ENCODE measurements around the gene TNFRSF9.
"Not testable (repeated sequence)": the region's sequence is repeated elsewhere in the genome, so short reads cannot be mapped to it uniquely, and the experiment has no call there.

Gene TNFRSF9

DNA sequence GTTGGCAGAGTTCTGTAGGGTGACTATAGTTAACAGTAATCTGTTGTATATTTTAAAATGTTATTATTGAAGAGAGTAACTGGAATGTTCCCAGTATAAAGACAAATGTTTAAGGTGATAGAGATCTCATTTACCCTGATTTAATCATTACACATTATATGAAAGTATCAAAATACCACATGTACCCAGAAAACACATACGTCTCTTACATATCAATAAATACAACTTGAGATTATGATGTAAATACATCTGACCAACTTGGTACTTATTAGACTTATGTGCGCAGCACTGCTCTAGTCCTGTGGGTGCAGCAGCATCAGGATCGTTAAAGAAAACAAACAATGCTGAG is 20.2 kb upstream of the TNFRSF9 start:
- H3K36me3 ChIP-seq (ENCODE audit: control insufficient read depth in 1 of 2, insufficient read depth in 2 of 2, low read length in 2 of 2), result peaks cover 15 to 18% of the 10 kb centered on the region in 2 donors
- no peaks in the 10 kb centered on the region for H3K27me3 ChIP-seq (ENCODE audit: low read depth, low read length)
- H3K4me3 ChIP-seq (ENCODE audit: low read depth in 1 of 2, low read length in 2 of 2), result peak overlapping the region; percentile 83 to 96
- peaks cover 0 to 21% of the 10 kb centered on the region in 2 donors for H3K4me1 ChIP-seq (ENCODE audit: control insufficient read depth in 1 of 2, insufficient read depth in 2 of 2, low read length in 2 of 2)
- peak overlapping the region; percentile 89 for H3K27ac ChIP-seq (ENCODE audit: low read length)
- H3K9me3 ChIP-seq (ENCODE audit: control insufficient read depth in 1 of 2, low read length in 2 of 2), result no peaks in the 10 kb centered on the region

GRCh38 chr1:7960165-7960564 is 19.5 kb upstream of the TNFRSF9 start:
- Histone ChIP-seq H3K36me3 (ENCODE audit: control insufficient read depth in 1 of 2, insufficient read depth in 2 of 2, low read length in 2 of 2) (peaks cover 8 to 14% of the 10 kb centered on the region in 2 donors), H3K27ac (ENCODE audit: low read length) (peak overlapping the region; percentile 89), H3K4me3 (ENCODE audit: low read depth in 1 of 2, low read length in 2 of 2) (peak overlapping the region; percentile 83 to 96), H3K9me3 (ENCODE audit: control insufficient read depth in 1 of 2, low read length in 2 of 2) (no peaks in the 10 kb centered on the region), H3K4me1 (ENCODE audit: control insufficient read depth in 1 of 2, insufficient read depth in 2 of 2, low read length in 2 of 2) (peaks cover 0 to 21% of the 10 kb centered on the region in 2 donors), H3K27me3 (ENCODE audit: low read depth, low read length) (no peaks in the 10 kb centered on the region)

DNA sequence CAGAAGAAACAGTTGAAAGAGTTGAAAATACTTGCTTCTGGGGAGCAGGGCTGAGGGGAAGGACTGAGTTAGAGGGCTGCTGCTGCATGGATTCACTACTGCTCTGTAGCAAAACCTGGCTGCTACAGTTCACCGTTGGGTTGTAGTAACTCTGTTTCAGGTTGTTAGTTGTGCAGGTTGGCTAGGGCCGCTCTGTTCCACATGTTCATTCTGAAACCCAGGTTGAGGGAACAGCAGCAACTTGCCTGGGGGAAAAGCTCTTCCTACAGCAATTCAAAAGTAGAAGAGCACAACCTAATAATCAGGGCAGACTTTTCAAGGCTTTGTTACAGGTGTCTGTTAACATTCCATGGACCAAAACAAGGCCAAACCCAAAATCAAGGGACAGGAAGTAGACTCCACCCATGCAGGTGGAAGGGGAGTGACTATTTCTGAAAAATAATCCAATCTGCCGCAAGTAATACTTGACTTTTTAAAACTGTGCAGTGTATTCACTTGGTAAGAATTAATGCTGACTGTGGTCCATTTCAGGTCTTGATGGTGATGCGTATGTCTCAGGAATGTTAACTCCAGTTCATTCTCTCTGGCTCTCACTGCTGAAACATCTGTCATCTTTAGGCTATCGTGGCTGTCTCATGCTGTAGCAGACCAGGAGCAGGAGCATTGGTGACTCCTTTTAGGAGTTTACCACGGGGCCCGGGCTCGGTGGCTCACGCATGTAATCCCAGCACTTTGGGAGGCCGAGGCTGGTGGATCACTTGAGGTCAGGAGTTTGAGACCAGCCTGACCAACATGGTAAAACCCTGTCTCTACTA is 15.8 kb upstream of the TNFRSF9 start:
- no peak overlapping the region for H3K4me3 ChIP-seq (ENCODE audit: low read depth in 1 of 2, low read length in 2 of 2)
- no peak overlapping the region for H3K27ac ChIP-seq (ENCODE audit: low read length)
- H3K9me3 ChIP-seq (ENCODE audit: control insufficient read depth in 1 of 2, low read length in 2 of 2), result no peaks in the 10 kb centered on the region
- H3K27me3 ChIP-seq (ENCODE audit: low read depth, low read length), result no peaks in the 10 kb centered on the region
- H3K36me3 ChIP-seq (ENCODE audit: control insufficient read depth in 1 of 2, insufficient read depth in 2 of 2, low read length in 2 of 2), result no peaks in the 10 kb centered on the region
- H3K4me1 ChIP-seq (ENCODE audit: control insufficient read depth in 1 of 2, insufficient read depth in 2 of 2, low read length in 2 of 2), result peaks cover 0 to 17% of the 10 kb centered on the region in 2 donors

DNA sequence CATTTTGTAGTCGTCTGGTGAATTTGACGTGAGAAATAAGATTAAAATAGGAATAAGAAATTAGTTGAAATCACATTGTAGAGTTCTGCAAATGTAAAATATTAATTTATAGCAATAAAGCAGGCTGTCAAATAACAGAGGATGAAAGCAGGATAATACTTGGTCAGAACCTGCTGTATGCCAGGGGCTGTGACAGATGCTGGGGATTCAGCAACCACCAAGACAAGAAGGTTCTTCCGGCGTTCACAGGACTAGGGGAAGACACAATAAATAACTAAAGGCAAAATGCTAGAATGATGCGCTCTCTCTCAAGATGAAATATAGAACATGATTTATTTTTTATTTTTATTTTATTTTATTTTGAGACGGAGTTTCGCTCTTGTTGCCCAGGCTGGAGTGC is 14.0 kb upstream of the TNFRSF9 start:
- no peaks in the 10 kb centered on the region for H3K9me3 ChIP-seq (ENCODE audit: control insufficient read depth in 1 of 2, low read length in 2 of 2)
- H3K27ac ChIP-seq (ENCODE audit: low read length), result peak overlapping the region; percentile 60
- peaks cover 0 to 6% of the 10 kb centered on the region in 2 donors for H3K4me1 ChIP-seq (ENCODE audit: control insufficient read depth in 1 of 2, insufficient read depth in 2 of 2, low read length in 2 of 2)
- no peaks in the 10 kb centered on the region for H3K36me3 ChIP-seq (ENCODE audit: control insufficient read depth in 1 of 2, insufficient read depth in 2 of 2, low read length in 2 of 2)
- H3K27me3 ChIP-seq (ENCODE audit: low read depth, low read length), result no peaks in the 10 kb centered on the region
- H3K4me3 ChIP-seq (ENCODE audit: low read depth in 1 of 2, low read length in 2 of 2), result peak overlapping the region; percentile 66 to 78

DNA sequence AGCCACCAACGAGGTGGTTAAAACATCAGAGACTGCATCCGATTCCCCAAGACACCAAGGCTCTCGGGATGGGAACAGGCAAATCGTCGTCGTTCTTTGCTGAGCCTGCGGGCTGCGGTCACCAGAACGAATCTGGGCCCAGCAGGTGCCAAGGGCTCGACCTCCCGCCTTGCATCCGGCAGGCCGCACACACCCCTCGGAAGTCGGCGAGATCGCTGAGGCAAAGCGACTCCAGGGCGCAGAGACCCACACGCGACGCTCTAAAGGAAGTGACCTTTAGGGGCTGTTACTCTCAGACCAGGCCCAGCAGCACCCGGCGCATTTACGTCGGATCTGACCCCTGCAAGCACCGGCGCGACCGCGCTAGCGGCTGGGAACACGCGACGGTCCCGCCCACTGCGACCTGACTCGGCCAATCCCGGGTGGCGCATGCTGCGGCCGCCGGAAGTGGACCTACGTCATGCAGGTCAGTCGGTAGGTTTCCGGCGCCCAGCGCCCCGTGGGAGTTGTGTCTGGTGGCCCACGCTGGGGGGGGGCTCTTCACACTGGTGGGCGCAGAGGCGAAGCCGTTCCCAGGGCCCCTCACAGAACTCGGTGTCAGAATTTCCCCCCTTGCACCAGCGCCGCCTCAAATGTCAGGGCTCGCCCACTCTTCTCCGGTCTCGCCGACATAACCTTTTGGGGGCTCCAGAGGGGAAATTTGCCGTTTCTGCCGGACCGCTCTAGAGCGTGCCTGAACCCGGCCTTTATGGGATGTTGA is 13.4 kb upstream of the TNFRSF9 start:
- no peaks in the 10 kb centered on the region for H3K27me3 ChIP-seq (ENCODE audit: low read depth, low read length)
- H3K27ac ChIP-seq (ENCODE audit: low read length), result peak overlapping the region; percentile 60
- peaks cover 0 to 6% of the 10 kb centered on the region in 2 donors for H3K4me1 ChIP-seq (ENCODE audit: control insufficient read depth in 1 of 2, insufficient read depth in 2 of 2, low read length in 2 of 2)
- H3K36me3 ChIP-seq (ENCODE audit: control insufficient read depth in 1 of 2, insufficient read depth in 2 of 2, low read length in 2 of 2), result no peaks in the 10 kb centered on the region
- H3K9me3 ChIP-seq (ENCODE audit: control insufficient read depth in 1 of 2, low read length in 2 of 2), result no peaks in the 10 kb centered on the region
- H3K4me3 ChIP-seq (ENCODE audit: low read depth in 1 of 2, low read length in 2 of 2), result peak overlapping the region; percentile 66 to 78

GRCh38 chr1:7952791-7953190 is 12.2 kb upstream of the TNFRSF9 start:
- H3K27ac ChIP-seq (ENCODE audit: low read length); H3K4me1 ChIP-seq (ENCODE audit: control insufficient read depth in 1 of 2, insufficient read depth in 2 of 2, low read length in 2 of 2); H3K4me3 ChIP-seq (ENCODE audit: low read depth in 1 of 2, low read length in 2 of 2); H3K9me3 ChIP-seq (ENCODE audit: control insufficient read depth in 1 of 2, low read length in 2 of 2); H3K27me3 ChIP-seq (ENCODE audit: low read depth, low read length); H3K36me3 ChIP-seq (ENCODE audit: control insufficient read depth in 1 of 2, insufficient read depth in 2 of 2, low read length in 2 of 2): not testable (repeated sequence)

DNA sequence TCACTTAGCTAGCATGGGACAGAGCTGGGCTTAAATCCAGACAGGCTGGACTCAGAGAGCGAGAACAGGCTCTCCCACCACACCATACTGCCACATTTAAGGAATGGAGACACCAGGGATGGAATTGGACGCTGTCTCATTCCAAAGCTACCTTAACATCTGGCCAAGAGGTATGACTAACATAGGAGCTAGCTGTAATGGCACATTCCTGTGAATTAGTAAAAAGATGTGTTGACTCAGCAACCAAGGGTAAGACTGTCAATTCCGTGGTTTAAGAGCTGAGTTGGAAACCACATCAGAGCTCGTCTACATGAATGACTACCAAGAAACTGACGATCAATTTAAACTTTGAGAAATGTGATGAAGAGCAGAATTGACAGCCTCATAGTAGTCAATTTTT is 8.3 kb upstream of the TNFRSF9 start:
- no peaks in the 10 kb centered on the region for H3K36me3 ChIP-seq (ENCODE audit: control insufficient read depth in 1 of 2, insufficient read depth in 2 of 2, low read length in 2 of 2)
- H3K4me1 ChIP-seq (ENCODE audit: control insufficient read depth in 1 of 2, insufficient read depth in 2 of 2, low read length in 2 of 2), result no peaks in the 10 kb centered on the region
- no peak overlapping the region for H3K27ac ChIP-seq (ENCODE audit: low read length)
- no peaks in the 10 kb centered on the region for H3K27me3 ChIP-seq (ENCODE audit: low read depth, low read length)
- no peaks in the 10 kb centered on the region for H3K9me3 ChIP-seq (ENCODE audit: control insufficient read depth in 1 of 2, low read length in 2 of 2)
- no peak overlapping the region for H3K4me3 ChIP-seq (ENCODE audit: low read depth in 1 of 2, low read length in 2 of 2)

- Histone ChIP-seq H3K36me3 (ENCODE audit: control insufficient read depth in 1 of 2, insufficient read depth in 2 of 2, low read length in 2 of 2) (no peaks in the 10 kb centered on the region), H3K4me1 (ENCODE audit: control insufficient read depth in 1 of 2, insufficient read depth in 2 of 2, low read length in 2 of 2) (peaks cover 0 to 10% of the 10 kb centered on the region in 2 donors), H3K9me3 (ENCODE audit: control insufficient read depth in 1 of 2, low read length in 2 of 2) (no peaks in the 10 kb centered on the region), H3K27me3 (ENCODE audit: low read depth, low read length) (peaks cover 5% of the 10 kb centered on the region), H3K27ac (ENCODE audit: low read length) (no peak overlapping the region), H3K4me3 (ENCODE audit: low read depth in 1 of 2, low read length in 2 of 2) (no peak overlapping the region)
Measured at GRCh38 chr1:7943251-7943650, 2.6 kb upstream of the TNFRSF9 start.

GRCh38 chr1:7942214-7942921 is 1.7 kb upstream of the TNFRSF9 start:
- Histone ChIP-seq H3K9me3 (ENCODE audit: control insufficient read depth in 1 of 2, low read length in 2 of 2) (no peaks in the 10 kb centered on the region), H3K4me3 (ENCODE audit: low read depth in 1 of 2, low read length in 2 of 2) (peak overlapping the region; percentile 34 to 53), H3K27me3 (ENCODE audit: low read depth, low read length) (peaks cover 5% of the 10 kb centered on the region), H3K36me3 (ENCODE audit: control insufficient read depth in 1 of 2, insufficient read depth in 2 of 2, low read length in 2 of 2) (no peaks in the 10 kb centered on the region), H3K27ac (ENCODE audit: low read length) (no peak overlapping the region), H3K4me1 (ENCODE audit: control insufficient read depth in 1 of 2, insufficient read depth in 2 of 2, low read length in 2 of 2) (peaks cover 0 to 10% of the 10 kb centered on the region in 2 donors)

DNA sequence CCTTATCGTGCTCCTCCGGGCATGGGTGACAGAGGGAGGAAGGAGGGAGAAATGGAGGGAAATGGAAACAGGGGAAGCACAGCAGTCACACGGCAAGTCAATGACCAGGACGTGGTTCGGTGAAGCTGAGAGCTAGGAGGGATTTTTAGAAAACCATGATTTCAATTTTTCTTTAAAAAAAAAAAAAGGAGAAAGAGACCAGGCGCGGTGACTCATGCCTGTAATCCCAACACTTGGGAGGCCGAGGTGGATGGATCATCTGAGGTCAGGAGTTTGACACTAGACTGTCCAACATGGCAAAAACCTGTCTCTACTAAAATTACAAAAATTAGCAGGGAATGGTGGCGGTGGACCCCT is 776 bp upstream of the TNFRSF9 start:
- Histone ChIP-seq H3K4me3 (ENCODE audit: low read depth in 1 of 2, low read length in 2 of 2) (no peak overlapping the region), H3K4me1 (ENCODE audit: control insufficient read depth in 1 of 2, insufficient read depth in 2 of 2, low read length in 2 of 2) (peaks cover 0 to 10% of the 10 kb centered on the region in 2 donors), H3K36me3 (ENCODE audit: control insufficient read depth in 1 of 2, insufficient read depth in 2 of 2, low read length in 2 of 2) (no peaks in the 10 kb centered on the region), H3K27ac (ENCODE audit: low read length) (no peak overlapping the region), H3K9me3 (ENCODE audit: control insufficient read depth in 1 of 2, low read length in 2 of 2) (no peaks in the 10 kb centered on the region), H3K27me3 (ENCODE audit: low read depth, low read length) (peaks cover 5% of the 10 kb centered on the region)

GRCh38 chr1:7940034-7940433 is 605 bp downstream of the TNFRSF9 start:
- Histone ChIP-seq H3K9me3 (ENCODE audit: control insufficient read depth in 1 of 2, low read length in 2 of 2) (no peaks in the 10 kb centered on the region), H3K27ac (ENCODE audit: low read length) (no peak overlapping the region), H3K4me3 (ENCODE audit: low read depth in 1 of 2, low read length in 2 of 2) (no peak overlapping the region), H3K27me3 (ENCODE audit: low read depth, low read length) (peaks cover 5% of the 10 kb centered on the region), H3K4me1 (ENCODE audit: control insufficient read depth in 1 of 2, insufficient read depth in 2 of 2, low read length in 2 of 2) (peaks cover 0 to 10% of the 10 kb centered on the region in 2 donors), H3K36me3 (ENCODE audit: control insufficient read depth in 1 of 2, insufficient read depth in 2 of 2, low read length in 2 of 2) (no peaks in the 10 kb centered on the region)

Measured in muscle layer of duodenum (tissue), 2 donors.